ENCODE measurements around the gene RABEPK. TPM values are rescaled to one million over a fixed set of nuclear protein-coding genes. Genes with fewer than 3 reads are reported as not detected.

RABEPK gene
- polyA plus RNA-seq, 1 donor (not counting 4 experiments of a cell fraction or from before 2014, with no cell fraction given) = 33.4 TPM

DNA sequence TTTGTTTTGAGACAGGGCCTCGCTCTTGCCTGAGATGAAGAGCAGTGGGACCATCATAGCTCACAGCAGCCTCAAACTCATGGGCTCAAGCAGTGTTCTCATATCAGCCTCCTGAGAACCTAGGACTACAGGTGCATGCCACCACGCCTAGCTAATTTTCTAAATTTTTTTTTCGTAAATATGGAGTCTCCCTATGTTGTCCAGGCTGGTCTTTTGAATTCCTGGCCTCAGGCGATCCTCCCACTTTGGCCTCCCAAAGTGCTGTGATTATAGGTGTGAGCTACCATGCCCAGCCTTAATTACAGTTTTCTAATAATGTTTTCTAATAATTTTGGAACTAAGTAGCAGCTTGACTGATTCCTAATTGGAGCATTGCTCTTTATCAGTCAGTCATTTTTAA lies 76.4 kb downstream of the RABEPK start:
- peaks cover 7% of the 10 kb centered on the region for H4K20me1 ChIP-seq (ENCODE audit: control insufficient read depth, extremely low read depth, insufficient read depth, low read length)
- dilution Hi-C loops (cut with MboI; ENCODE audit: extremely low pct_ligation_motif_present, low sequenced_read_pairs) = no loop called here
- peaks cover 92% of the 10 kb centered on the region for H3K79me2 ChIP-seq (ENCODE audit: control insufficient read depth, insufficient read depth, low read length)
- no peaks in the 10 kb centered on the region for H3K9me3 ChIP-seq (ENCODE audit: control insufficient read depth, low read depth, low read length)
- H3K9me1 ChIP-seq (ENCODE audit: control insufficient read depth, extremely low read depth, insufficient read depth, low read length) = no peaks in the 10 kb centered on the region
- DNase-seq (ENCODE audit: low read depth, low spot score) (no peak), FAIRE-seq (no peak)
- TF ChIP-seq EZH2 (IDR thresholded peaks at IDR 0.05; ENCODE audit: low read length) = no peak
- TF ChIP-seq CTCF (optimal IDR thresholded peaks at IDR 0.05 in 1 of 3, IDR thresholded peaks at IDR 0.05 in 1 of 3, conservative IDR thresholded peaks at IDR 0.05 in 1 of 3; ENCODE audit: extremely low read depth in 1 of 3, insufficient read depth in 2 of 3, low read length in 3 of 3) = no peak
- H3K4me2 ChIP-seq (ENCODE audit: control insufficient read depth, extremely low read depth, insufficient read depth, low read depth, low read length) = no peak overlapping the region
- H3K27ac ChIP-seq (ENCODE audit: control insufficient read depth, insufficient read depth, low read length) = no peak overlapping the region
- no peak overlapping the region for H2AFZ ChIP-seq (ENCODE audit: control insufficient read depth, low read length)
- H3K9ac ChIP-seq (ENCODE audit: control insufficient read depth, extremely low read depth, insufficient read depth, low read length) = no peak overlapping the region
- peaks cover 11% of the 10 kb centered on the region for H3K4me1 ChIP-seq (ENCODE audit: control insufficient read depth, extremely low read depth, insufficient read depth, low read length)
- H3K27me3 ChIP-seq (ENCODE audit: control insufficient read depth, extremely low read depth, insufficient read depth, low read length) = no peaks in the 10 kb centered on the region
- H3K4me3 ChIP-seq (ENCODE audit: control insufficient read depth in 2 of 3, extremely low read depth in 1 of 3, insufficient read depth in 2 of 3, low read depth in 1 of 3, low read length in 3 of 3) = no peak overlapping the region
- peaks cover 2% of the 10 kb centered on the region in 2 experiments for H3K36me3 ChIP-seq (ENCODE audit: control insufficient read depth in 2 of 2, extremely low read depth in 1 of 2, insufficient read depth in 2 of 2, low read length in 2 of 2)

DNA sequence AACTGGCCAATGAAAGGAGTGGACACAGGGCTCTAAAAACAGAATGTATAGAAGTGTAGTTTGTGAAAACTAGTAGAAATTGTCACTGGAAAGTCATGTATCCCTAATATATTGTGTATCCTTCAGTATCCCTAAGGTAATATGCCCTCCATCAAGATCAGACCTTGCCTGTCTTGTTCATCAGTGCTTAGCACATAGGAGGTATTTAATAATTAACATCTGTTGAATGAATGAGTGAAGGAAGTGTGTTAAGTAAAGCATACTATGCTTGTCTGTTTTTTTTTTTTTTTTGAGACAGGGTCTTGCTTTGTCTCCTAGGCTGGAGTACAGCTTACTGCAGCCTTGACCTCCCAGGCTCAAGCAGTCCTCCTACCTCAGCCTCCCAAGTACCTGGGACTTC lies 77.1 kb downstream of the RABEPK start:
- FAIRE-seq (no peak), DNase-seq (ENCODE audit: low read depth, low spot score) (no peak)
- no peak overlapping the region for H3K4me3 ChIP-seq (ENCODE audit: control insufficient read depth in 2 of 3, extremely low read depth in 1 of 3, insufficient read depth in 2 of 3, low read depth in 1 of 3, low read length in 3 of 3)
- H3K9me1 ChIP-seq (ENCODE audit: control insufficient read depth, extremely low read depth, insufficient read depth, low read length) = no peaks in the 10 kb centered on the region
- no peak overlapping the region for H2AFZ ChIP-seq (ENCODE audit: control insufficient read depth, low read length)
- TF ChIP-seq EZH2 (IDR thresholded peaks at IDR 0.05; ENCODE audit: low read length) = no peak
- TF ChIP-seq CTCF (optimal IDR thresholded peaks at IDR 0.05 in 1 of 3, IDR thresholded peaks at IDR 0.05 in 1 of 3, conservative IDR thresholded peaks at IDR 0.05 in 1 of 3; ENCODE audit: extremely low read depth in 1 of 3, insufficient read depth in 2 of 3, low read length in 3 of 3) = no peak
- dilution Hi-C loops (cut with MboI; ENCODE audit: extremely low pct_ligation_motif_present, low sequenced_read_pairs) = no loop called here
- peaks cover 90% of the 10 kb centered on the region for H3K79me2 ChIP-seq (ENCODE audit: control insufficient read depth, insufficient read depth, low read length)
- peaks cover 7% of the 10 kb centered on the region for H4K20me1 ChIP-seq (ENCODE audit: control insufficient read depth, extremely low read depth, insufficient read depth, low read length)
- peaks cover 0 to 2% of the 10 kb centered on the region in 2 experiments for H3K36me3 ChIP-seq (ENCODE audit: control insufficient read depth in 2 of 2, extremely low read depth in 1 of 2, insufficient read depth in 2 of 2, low read length in 2 of 2)
- H3K4me1 ChIP-seq (ENCODE audit: control insufficient read depth, extremely low read depth, insufficient read depth, low read length) = peaks cover 6% of the 10 kb centered on the region
- no peaks in the 10 kb centered on the region for H3K27me3 ChIP-seq (ENCODE audit: control insufficient read depth, extremely low read depth, insufficient read depth, low read length)
- no peak overlapping the region for H3K4me2 ChIP-seq (ENCODE audit: control insufficient read depth, extremely low read depth, insufficient read depth, low read depth, low read length)
- no peak overlapping the region for H3K9ac ChIP-seq (ENCODE audit: control insufficient read depth, extremely low read depth, insufficient read depth, low read length)
- H3K27ac ChIP-seq (ENCODE audit: control insufficient read depth, insufficient read depth, low read length) = no peak overlapping the region
- H3K9me3 ChIP-seq (ENCODE audit: control insufficient read depth, low read depth, low read length) = no peaks in the 10 kb centered on the region
